Astrocyte (in vitro differentiated cells and primary cell): ENCODE data around the gene ZBTB8A. TPM values are rescaled to one million over a fixed set of nuclear protein-coding genes. Genes with fewer than 3 reads are reported as not detected.
A peak's percentile ranks its signal among the peaks of the same experiment; 100 is the strongest.

Source experiments
- DNase-seq: peaks from one replicate; pipeline ENCODE4 v3.0.0-alpha.2; 2010; ENCODE audit warnings: low read depth
- FAIRE-seq: peaks from 2 replicates; lab custom pipeline; 2011; peaks lifted over from hg19 to GRCh38; lab: Jason Lieb, UNC
- H2AFZ ChIP-seq: 2 replicates; pipeline ENCODE4 v1.6.0; 2012; ENCODE audit warnings: low read depth, low read length, inconsistent platforms
- H3K27ac ChIP-seq: 2 replicates; pipeline ENCODE4 v1.5.1; 2011; ENCODE audit warnings: low read depth, low read length, inconsistent platforms
- H3K27me3 ChIP-seq: 2 replicates; pipeline ENCODE4 v1.6.0; 2011; ENCODE audit warnings: low read length, inconsistent platforms; ENCODE audit not compliant: insufficient read depth
- H3K36me3 ChIP-seq: 2 replicates; pipeline ENCODE4 v1.5.1; 2011; ENCODE audit warnings: low read length, inconsistent platforms; ENCODE audit not compliant: insufficient read depth
- H3K4me1 ChIP-seq: 2 replicates; pipeline ENCODE4 v1.5.1; 2011; ENCODE audit warnings: low read length, inconsistent platforms; ENCODE audit not compliant: insufficient read depth
- H3K4me2 ChIP-seq: 2 replicates; pipeline ENCODE4 v1.6.0; 2012; ENCODE audit warnings: low read length, inconsistent platforms
- H3K4me3 ChIP-seq: 2 replicates; pipeline ENCODE4 v1.5.1; 2011; ENCODE audit warnings: low read depth, mild to moderate bottlenecking, low read length, inconsistent platforms; ENCODE audit not compliant: insufficient read depth
- H3K79me2 ChIP-seq: 2 replicates; pipeline ENCODE4 v1.6.0; 2012; ENCODE audit warnings: mild to moderate bottlenecking, low read length, inconsistent platforms; ENCODE audit not compliant: insufficient read depth
- H3K9ac ChIP-seq: 2 replicates; pipeline ENCODE4 v1.6.0; 2012; ENCODE audit warnings: mild to moderate bottlenecking, low read length, inconsistent platforms
- H3K9me3 ChIP-seq: 2 replicates; pipeline ENCODE4 v1.5.1; 2012; ENCODE audit warnings: low read depth, mild to moderate bottlenecking, low read length, inconsistent platforms; ENCODE audit not compliant: insufficient read depth
- H4K20me1 ChIP-seq: 2 replicates; pipeline ENCODE4 v1.6.0; 2012; ENCODE audit warnings: low read length, inconsistent platforms; ENCODE audit not compliant: insufficient read depth
- H3K27ac Mint-ChIP-seq: one replicate; pipeline ENCODE4 v1.8.0; 2021; ENCODE audit warnings: mild to moderate bottlenecking, mixed read lengths; ENCODE audit not compliant: unreplicated experiment
- H3K27me3 Mint-ChIP-seq: one replicate; pipeline ENCODE4 v1.8.0; 2021; ENCODE audit warnings: low read depth, mixed read lengths; ENCODE audit not compliant: unreplicated experiment
- H3K36me3 Mint-ChIP-seq: one replicate; pipeline ENCODE4 v1.8.0; 2021; ENCODE audit warnings: low read depth, mixed read lengths; ENCODE audit not compliant: unreplicated experiment
- H3K4me1 Mint-ChIP-seq: one replicate; pipeline ENCODE4 v1.8.0; 2021; ENCODE audit warnings: low read depth, mixed read lengths; ENCODE audit not compliant: unreplicated experiment
- H3K4me3 Mint-ChIP-seq: one replicate; pipeline ENCODE4 v1.8.0; 2021; ENCODE audit warnings: mild to moderate bottlenecking, moderate library complexity, mixed read lengths; ENCODE audit not compliant: unreplicated experiment
- H3K9me3 Mint-ChIP-seq: one replicate; pipeline ENCODE4 v1.8.0; 2021; ENCODE audit warnings: mild to moderate bottlenecking, mixed read lengths; ENCODE audit not compliant: unreplicated experiment
- CTCF ChIP-seq: IDR thresholded peaks from 2 replicates; pipeline ENCODE4 v1.5.1; 2011; ENCODE audit warnings: low read depth, mild to moderate bottlenecking, inconsistent platforms, low read length, moderate library complexity; ENCODE audit not compliant: insufficient read depth
- EZH2 ChIP-seq: IDR thresholded peaks from 2 replicates; pipeline ENCODE4 v1.6.1; 2012; ENCODE audit warnings: mild to moderate bottlenecking, low read length, inconsistent platforms; ENCODE audit not compliant: insufficient read depth
- total RNA-seq: library from RNA; stranded (reverse); gene quantifications from 2 replicates; pipeline ENCODE4 v1.2.1, GENCODE V29; 2021

The ZBTB8A gene
- total RNA-seq, 1 donor from 2014 or later = 5.6 TPM

GRCh38 chr1:32541064-32541566 lies 1.9 kb downstream of the ZBTB8A start:
- TF ChIP-seq CTCF (no peak), EZH2 (no peak)
- Histone ChIP-seq H3K27ac (no peak overlapping the region), H2AFZ (no peak overlapping the region), H3K4me2 (no peak overlapping the region), H3K9me3 (no peaks in the 10 kb centered on the region), H3K79me2 (peaks cover 57% of the 10 kb centered on the region), H3K27me3 (no peaks in the 10 kb centered on the region), H4K20me1 (peaks cover 23% of the 10 kb centered on the region), H3K9ac (no peak overlapping the region), H3K4me1 (peaks cover 8% of the 10 kb centered on the region), H3K36me3 (no peaks in the 10 kb centered on the region), H3K4me3 (no peak overlapping the region)
- H3K9me3 Mint-ChIP-seq = no peaks in the 10 kb centered on the region
- no peak for FAIRE-seq
- peak overlapping the region; percentile 78 for H3K27ac Mint-ChIP-seq
- peaks cover 4% of the 10 kb centered on the region for H3K27me3 Mint-ChIP-seq
- H3K36me3 Mint-ChIP-seq = peaks cover 1% of the 10 kb centered on the region
- H3K4me1 Mint-ChIP-seq = no peaks in the 10 kb centered on the region
- H3K4me3 Mint-ChIP-seq = peak overlapping the region; percentile 86
- no peak for DNase-seq

GRCh38 chr1:32546611-32547010 lies 7.4 kb downstream of the ZBTB8A start:
- H3K9me3 ChIP-seq = no peaks in the 10 kb centered on the region
- H3K27me3 ChIP-seq = no peaks in the 10 kb centered on the region
- no peaks in the 10 kb centered on the region for H3K36me3 ChIP-seq
- H3K79me2 ChIP-seq = peaks cover 69% of the 10 kb centered on the region
- H4K20me1 ChIP-seq = peaks cover 36% of the 10 kb centered on the region
- H3K4me2 ChIP-seq = no peak overlapping the region
- no peaks in the 10 kb centered on the region for H3K36me3 Mint-ChIP-seq
- FAIRE-seq = no peak
- H3K27ac ChIP-seq = no peak overlapping the region
- H3K27ac Mint-ChIP-seq = no peak overlapping the region
- H2AFZ ChIP-seq = no peak overlapping the region
- no peaks in the 10 kb centered on the region for H3K27me3 Mint-ChIP-seq
- no peak overlapping the region for H3K4me3 Mint-ChIP-seq
- no peaks in the 10 kb centered on the region for H3K9me3 Mint-ChIP-seq
- no peak overlapping the region for H3K9ac ChIP-seq
- no peak overlapping the region for H3K4me3 ChIP-seq
- no peak for TF ChIP-seq EZH2
- no peak for TF ChIP-seq CTCF
- H3K4me1 Mint-ChIP-seq = no peaks in the 10 kb centered on the region
- no peaks in the 10 kb centered on the region for H3K4me1 ChIP-seq
- DNase-seq = no peak

- Histone ChIP-seq H3K4me3 (no peak overlapping the region), H3K27ac (no peak overlapping the region), H3K4me1 (no peaks in the 10 kb centered on the region), H3K36me3 (no peaks in the 10 kb centered on the region), H4K20me1 (peaks cover 30% of the 10 kb centered on the region), H3K4me2 (no peak overlapping the region), H3K9ac (no peak overlapping the region), H2AFZ (no peak overlapping the region), H3K27me3 (no peaks in the 10 kb centered on the region), H3K9me3 (no peaks in the 10 kb centered on the region), H3K79me2 (peaks cover 43% of the 10 kb centered on the region)
- no peaks in the 10 kb centered on the region for H3K27me3 Mint-ChIP-seq
- H3K36me3 Mint-ChIP-seq = peaks cover 3% of the 10 kb centered on the region
- no peak for TF ChIP-seq EZH2
- no peak for TF ChIP-seq CTCF
- no peak for FAIRE-seq
- no peaks in the 10 kb centered on the region for H3K9me3 Mint-ChIP-seq
- no peak overlapping the region for H3K4me3 Mint-ChIP-seq
- no peaks in the 10 kb centered on the region for H3K4me1 Mint-ChIP-seq
- no peak overlapping the region for H3K27ac Mint-ChIP-seq
- no peak for DNase-seq
Observed at GRCh38 chr1:32549616-32550015, 10.4 kb downstream of the ZBTB8A start.
